Cardiac fibroblast (primary cell): ENCODE measurements around the gene FHL2.

ENCODE experiments used
- DNase-seq, 2 donors: peaks; one replicate each; pipeline versions ENCODE4 v3.0.0 to v3.0.0-alpha.2; 2010; ENCODE audit warnings: low read depth in 2 of 2
- H3K4me3 ChIP-seq, 2 donors: replicated peaks in 1 of 2; 1 replicate in 1 of 2; 2 replicates in 1 of 2; pipeline ENCODE4 v1.5.1; 2011; ENCODE audit warnings: low read depth in 2 of 2, low read length in 2 of 2, mild to moderate bottlenecking in 2 of 2, moderate library complexity in 1 of 2
- CTCF ChIP-seq: IDR thresholded peaks from one replicate; pipeline ENCODE4 v1.5.1; 2011; ENCODE audit warnings: low read depth, mild to moderate bottlenecking, low read length, inconsistent platforms

Gene FHL2

GRCh38 chr2:105404736-105405135 lies 5.9 kb upstream of the FHL2 start:
- no peak for TF ChIP-seq CTCF
- H3K4me3 ChIP-seq: no peak overlapping the region
- no peak for DNase-seq

GRCh38 chr2:105403783-105404698 lies 5.2 kb upstream of the FHL2 start:
- H3K4me3 ChIP-seq: no peak overlapping the region
- peak; percentile 64 to 92 for DNase-seq

GRCh38 chr2:105403241-105403782 lies 4.5 kb upstream of the FHL2 start:
- H3K4me3 ChIP-seq: no peak overlapping the region
- DNase-seq: no peak
- TF ChIP-seq CTCF: no peak

More at GRCh38 chr2:105403783-105404698, 5.2 kb upstream of the FHL2 start:
- TF ChIP-seq CTCF: peak; percentile 52

GRCh38 chr2:105402809-105403208 lies 4.0 kb upstream of the FHL2 start:
- no peak for TF ChIP-seq CTCF
- DNase-seq: no peak
- H3K4me3 ChIP-seq: no peak overlapping the region

- no peak overlapping the region for H3K4me3 ChIP-seq
- no peak for TF ChIP-seq CTCF
- DNase-seq: no peak
Observed at GRCh38 chr2:105401867-105402266, 3.0 kb upstream of the FHL2 start.

- no peak overlapping the region for H3K4me3 ChIP-seq
- no peak for DNase-seq
- no peak for TF ChIP-seq CTCF
Observed at GRCh38 chr2:105400138-105400540, 1.3 kb upstream of the FHL2 start.
